ENCODE data around the gene AK8. TPM values are rescaled to one million over a fixed set of nuclear protein-coding genes. Genes with fewer than 3 reads are reported as not detected.
"Not testable (repeated sequence)": the region's sequence is repeated elsewhere in the genome, so short reads cannot be mapped to it uniquely, and the experiment has no call there.

AK8 gene
- polyA plus RNA-seq, 5 donors = 1.4 to 4.6 (median 3.5) TPM

DNA sequence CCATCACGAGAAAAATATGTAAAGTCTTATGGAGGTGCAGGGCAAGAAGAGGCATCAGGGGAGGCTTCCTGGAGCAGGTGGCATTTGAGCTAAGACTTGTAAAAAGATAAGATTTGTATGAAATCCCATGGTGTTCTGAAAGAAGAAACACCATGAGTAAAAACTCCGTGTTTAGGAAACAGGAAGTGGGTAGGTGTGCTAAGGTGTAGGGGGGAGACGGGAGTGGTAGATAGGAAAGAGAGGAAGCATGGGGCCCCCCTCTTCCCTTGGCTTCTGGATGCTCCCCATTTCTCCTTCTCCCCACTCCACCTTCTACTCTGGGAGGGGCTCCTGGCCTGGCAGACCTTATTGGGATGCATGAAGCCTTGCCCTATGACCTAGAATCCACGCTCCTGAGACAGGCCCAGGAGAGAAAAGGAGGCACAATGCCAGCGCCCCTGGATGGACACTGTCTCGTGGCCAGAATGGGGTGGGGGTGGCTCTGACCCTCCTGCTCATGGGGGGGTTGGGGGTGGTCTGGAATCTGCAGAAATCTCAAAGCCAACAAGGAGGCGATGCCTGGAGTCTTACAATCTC lies 104.2 kb downstream of the AK8 start:
- no peak for DNase-seq

DNA sequence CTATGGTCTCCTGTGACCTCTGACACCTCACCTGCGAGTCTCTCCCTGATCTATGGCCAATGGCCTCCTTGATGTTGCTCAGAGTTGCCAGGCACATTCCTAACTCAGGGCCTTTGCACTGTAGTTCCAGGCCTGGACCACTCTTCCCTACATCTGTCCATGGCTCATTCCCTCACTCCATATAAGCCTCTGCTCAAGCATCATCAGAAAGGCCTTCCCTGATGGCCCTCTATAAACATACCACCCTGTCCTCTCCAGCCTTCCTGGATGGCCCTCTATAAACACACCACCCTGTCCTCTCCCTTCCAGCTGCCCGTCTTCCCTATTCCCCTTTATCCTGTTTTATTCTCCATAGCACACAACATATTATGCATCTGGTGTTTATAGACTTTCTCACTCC lies 105.0 kb downstream of the AK8 start:
- DNase-seq = no peak

DNA sequence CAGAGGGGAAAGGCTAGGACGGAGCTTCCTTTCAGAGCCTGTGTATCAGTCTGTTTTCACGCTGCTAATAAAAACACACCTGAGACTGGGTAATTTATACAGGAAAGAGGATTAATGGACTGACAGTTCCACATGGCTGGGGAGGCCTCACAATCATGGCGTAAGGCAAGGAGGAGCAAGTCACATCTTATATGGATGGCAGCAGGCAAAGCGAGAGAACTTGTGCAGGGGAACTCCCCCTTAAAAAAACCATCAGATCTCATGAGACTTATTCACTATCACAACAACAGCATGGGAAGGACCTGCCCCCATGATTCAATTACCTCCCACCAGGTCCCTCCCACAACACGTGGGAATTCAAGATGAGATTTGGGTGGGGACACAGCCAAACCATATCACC lies 106.3 kb downstream of the AK8 start:
- not testable (repeated sequence) for DNase-seq

DNA sequence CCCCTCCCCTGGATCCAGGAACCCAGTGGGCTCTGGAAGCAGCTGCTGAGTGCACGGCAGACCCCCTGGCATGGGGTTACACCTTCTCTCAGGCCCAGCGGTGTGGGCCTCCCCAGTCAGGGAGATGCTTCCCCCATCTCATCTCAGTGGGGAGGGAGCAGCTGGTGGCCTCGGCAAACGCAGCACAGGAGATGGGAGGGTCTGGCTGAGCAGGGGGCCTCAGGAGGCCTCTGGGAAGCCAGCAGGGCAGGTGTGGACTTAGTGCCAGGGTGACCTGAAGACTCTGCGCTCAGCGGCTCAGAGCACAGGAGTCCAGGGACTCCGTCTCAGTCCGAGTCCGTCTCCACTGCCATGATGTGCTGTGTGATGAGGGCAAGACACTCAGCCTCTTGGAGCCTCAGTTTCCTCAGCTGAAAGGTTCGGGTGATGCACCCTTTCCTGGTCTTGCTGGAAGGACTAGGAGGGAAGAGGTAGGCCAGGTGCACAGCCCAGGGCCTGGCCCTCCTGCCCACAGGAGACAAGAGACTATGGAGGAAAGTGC lies 107.2 kb downstream of the AK8 start:
- no peak for DNase-seq

DNA sequence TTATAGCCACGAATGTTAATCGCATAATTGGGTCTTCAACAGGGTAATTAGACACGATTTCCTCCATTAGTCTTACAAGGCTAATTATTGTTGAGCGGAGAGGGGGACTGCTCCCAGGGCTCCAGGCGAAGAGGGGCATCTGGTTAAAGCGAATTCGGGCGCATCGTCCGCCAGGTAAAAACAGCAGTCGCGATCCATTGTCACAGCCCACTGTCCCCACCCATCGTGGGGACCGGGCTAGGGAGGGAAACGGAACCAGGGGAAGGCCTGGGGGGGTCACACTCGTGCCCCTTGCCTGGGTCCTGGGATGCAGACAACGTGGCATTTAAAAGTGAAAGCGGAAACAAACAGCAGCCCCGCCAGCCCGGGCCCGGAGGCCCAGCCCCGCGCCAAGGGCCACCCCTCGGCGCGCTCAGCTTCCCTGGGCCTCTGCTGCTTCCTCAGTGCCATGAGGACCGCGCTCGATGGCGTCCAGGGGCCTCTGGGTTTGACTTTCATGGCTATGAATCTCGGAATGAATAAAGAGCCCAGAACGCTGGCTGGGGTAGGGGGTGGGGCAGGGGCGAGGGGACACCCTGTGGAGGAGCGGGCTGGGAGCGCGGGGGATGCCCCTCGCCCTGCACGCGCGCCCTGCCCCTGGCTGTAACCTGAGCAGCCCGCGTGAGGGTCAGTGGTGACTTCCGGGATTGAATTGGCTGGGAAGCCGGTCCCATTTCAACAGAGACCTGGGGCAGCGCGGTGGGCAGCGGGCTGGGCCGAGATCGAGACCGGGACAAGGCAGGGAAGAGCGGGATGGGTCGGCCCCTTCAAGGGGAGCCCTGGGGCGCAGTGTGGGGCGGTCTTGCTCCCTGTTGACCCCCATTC lies 107.9 kb downstream of the AK8 start:
- DNase-seq = peak; percentile 82 to 83

DNA sequence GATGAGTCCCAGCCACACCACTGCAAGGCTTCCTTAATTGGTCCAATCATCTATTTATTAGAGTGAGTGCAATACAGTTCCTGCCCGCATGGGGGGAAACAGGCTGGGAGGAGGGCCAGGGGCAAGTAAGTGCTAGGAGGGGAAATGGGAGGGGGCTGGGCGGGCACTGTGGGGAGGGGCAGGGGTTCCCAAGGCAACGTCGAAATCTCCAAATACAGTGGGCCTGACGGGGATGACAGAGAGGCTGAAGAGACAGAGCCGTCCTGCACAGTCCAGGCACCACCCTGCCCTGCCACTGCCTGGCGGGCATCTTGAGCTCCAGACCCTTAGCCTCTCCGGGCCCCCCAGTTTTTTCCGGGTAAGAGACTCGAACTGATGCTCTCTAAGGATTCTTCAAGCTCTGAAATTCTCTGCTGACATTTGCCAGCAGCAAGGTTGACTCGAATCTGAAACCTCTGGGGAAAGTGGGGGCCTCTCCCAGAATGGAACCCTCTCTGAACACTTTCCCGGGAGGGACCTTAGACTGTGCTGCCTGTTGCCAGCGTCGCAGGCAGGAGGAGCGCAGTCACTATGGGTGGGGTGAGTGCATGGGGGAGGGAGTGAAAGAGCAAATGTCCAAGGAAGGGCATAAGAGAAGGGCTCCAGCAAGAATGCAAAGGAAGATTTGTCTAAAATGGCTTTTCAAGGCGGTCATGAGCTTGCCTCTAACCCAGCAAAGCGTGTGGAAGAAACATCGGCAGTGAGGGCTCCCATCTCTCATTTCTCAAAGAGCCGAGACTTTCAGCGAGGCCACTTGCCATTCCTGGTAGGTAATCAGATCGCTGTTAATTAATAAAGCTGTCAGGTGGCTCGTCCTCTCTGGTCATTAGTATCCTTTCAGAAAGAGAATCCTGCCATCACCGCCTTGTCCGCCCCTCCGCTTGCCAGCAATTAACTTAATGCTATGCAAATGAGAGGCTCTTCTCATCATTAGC lies 108.9 kb downstream of the AK8 start:
- peak; percentile 70 to 71 for DNase-seq

DNA sequence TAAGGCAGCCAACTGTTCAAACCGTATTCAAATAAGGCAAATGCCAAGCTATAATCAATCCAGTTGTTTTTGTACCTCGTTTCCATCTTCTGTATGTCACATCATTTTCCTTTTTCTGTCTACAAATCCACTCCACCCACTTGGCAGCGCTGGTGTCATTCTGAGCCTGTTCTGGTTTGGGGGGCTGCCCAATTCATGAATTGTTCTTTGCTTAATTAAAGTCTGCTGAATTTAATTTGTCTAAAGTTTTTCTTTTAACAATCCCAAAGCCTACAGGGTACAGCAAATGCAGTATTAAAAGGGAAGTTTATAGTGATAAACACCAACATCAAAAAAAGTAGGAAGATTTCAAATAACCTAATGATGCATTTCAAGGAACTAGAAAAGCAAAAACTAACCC lies 114.5 kb downstream of the AK8 start:
- no peak for DNase-seq

DNA sequence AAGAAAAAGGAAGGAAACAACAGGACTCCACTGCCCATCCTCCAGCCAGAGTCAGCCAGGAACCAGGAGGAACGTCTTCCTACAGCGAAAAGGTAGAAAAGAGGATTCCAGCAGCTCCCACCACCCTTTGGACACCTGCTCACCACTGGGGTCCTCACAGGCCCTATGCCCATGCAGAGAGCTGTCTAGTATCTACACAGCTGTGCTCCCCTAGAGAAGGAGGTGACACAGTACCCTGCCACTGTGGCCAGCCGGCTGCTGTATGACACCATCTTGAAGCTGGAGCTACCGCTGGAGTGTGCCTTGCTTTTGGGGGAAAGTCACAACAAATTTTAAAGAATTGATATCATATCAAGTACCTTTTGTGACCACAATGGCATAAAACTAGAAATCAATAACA lies 115.2 kb downstream of the AK8 start:
- DNase-seq = no peak

DNA sequence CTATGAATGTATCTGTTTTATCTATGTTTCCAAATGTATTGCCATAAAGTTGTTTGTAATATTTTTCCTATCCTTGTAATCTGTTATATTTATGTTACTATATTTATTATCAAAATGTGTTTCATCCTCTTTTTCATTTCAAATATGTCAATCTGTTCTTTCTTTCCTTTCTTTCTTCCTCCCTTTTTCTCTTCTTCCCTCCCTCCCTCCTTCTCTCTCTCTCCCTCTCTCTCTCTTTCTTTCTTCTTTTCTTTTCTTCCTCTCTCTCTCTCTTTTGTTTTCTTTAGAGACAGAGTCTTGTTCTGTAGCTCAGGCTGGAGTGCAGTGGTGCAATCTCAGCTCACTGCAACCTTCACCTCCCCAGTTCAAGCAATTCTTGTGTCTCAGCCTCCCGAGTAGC lies 116.5 kb downstream of the AK8 start:
- DNase-seq = no peak

DNA sequence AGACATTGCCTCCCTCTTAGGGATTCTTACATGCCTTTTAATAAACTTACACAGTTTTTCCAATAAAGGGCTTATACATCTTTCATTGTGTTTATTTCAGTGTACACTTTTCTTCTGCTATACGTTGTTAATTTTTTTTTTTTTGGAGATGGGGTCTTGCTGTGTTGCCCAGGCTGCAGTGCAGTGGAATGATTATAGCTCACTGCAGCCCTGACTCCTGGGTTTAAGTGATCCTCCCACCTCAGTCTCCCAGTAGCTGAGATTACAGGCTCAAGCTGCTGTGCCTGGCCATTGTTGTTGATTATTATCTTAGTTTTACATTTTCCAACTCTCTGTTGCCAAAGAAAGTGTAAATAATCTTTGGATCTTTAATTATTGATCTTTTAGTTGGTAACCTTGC lies 118.0 kb downstream of the AK8 start:
- no peak for DNase-seq

DNA sequence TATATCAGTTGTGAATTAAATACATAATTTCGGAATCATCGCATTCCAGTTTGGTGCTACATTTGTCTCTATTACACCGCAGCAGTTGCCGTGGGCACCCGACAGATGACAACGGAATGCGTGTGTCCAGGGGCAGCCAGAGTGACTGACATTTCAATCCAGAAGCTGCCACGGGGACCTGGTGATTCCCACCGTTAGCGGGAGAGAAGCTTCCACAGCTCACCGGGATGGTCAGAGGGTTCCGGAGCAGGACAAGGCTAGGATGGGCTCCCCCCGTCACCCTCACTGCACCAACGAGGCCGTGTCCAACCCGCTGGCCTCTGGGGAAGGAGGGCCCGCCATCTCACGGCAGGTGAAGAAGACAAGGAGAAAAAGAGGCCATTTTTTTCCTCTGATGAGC lies 121.1 kb downstream of the AK8 start:
- DNase-seq = no peak

DNA sequence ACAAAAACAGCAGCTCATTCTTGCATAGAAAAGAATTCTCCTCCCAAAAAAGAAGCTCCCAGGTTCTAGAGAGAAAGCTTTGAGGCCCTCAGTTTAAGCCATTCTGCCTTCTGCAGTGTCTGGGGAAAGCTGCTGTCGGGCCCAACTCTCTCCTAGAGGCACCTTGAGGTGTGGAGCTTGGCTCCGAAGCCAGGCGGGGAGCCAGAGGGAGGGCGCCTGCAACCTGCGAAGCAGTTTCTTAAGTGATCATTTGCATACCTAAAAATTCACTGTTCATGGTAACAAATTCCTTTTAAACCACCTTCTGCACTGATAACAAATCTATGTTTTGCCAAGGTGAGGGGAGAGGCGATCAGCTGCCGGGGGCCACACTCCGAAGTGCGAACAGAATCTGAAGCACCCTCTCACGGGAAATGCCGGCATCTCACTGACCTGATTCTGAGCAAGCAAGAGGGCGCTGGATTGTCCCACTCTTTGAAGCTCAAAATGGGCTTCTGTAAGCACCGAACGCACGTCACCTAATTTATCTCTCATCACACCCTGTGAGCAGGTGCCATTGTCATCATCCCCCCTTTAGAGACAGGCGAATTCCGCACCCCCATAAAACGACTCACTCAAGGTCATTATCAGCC lies 121.8 kb downstream of the AK8 start:
- DNase-seq = no peak

DNA sequence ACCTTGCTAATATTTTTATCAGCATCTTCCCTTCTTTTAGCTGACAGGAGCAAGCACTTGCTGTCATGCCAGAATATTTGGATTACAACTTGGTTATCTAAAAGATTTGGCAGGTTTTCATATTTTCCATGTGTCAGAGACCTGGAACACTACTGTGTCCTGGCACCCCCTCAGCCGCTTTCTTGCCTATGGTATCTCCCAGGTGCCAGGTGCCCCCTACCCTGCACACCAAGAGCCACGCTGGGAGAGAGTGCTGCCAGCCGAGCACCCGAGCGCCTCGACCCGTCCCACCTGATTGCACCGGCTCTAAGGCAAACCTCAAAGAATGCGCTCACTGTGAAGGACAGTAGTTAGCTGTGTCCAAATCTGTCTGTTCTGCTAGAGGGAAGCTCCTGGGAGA lies 123.0 kb downstream of the AK8 start:
- no peak for DNase-seq

DNA sequence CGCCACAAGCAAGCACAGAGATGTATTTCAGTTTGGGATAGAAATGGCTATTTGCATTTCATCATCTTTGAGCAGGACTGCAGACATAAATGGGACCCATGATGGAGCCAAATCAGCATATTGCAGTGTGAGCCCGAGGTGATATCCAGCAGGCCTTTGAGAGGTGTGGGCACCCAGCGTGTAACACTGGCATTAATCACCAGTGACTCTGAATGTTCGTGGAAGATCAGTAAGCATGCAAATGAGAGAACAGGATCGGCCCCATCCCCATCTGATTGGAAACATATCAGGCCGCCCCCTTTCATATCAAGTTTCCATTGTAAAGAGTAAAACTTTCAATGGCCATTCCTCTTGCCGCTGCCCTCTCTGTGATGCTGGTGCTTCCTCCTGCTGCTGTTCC lies 123.8 kb downstream of the AK8 start:
- DNase-seq = no peak

DNA sequence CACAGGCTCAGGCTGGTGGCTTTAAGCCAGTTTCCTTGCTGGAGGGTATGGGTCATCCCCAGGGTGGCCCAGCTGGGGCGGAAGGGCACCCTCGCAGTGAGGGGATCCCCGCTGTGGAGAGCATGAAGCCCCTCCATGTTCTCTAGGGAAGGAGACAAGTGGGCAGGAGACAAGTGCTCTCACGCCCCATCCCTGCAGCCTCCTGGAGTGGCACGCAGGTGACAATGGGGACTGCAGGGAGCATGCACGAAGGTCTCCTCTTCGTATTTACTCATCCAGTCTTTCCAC lies 124.5 kb downstream of the AK8 start:
- DNase-seq = no peak

DNA sequence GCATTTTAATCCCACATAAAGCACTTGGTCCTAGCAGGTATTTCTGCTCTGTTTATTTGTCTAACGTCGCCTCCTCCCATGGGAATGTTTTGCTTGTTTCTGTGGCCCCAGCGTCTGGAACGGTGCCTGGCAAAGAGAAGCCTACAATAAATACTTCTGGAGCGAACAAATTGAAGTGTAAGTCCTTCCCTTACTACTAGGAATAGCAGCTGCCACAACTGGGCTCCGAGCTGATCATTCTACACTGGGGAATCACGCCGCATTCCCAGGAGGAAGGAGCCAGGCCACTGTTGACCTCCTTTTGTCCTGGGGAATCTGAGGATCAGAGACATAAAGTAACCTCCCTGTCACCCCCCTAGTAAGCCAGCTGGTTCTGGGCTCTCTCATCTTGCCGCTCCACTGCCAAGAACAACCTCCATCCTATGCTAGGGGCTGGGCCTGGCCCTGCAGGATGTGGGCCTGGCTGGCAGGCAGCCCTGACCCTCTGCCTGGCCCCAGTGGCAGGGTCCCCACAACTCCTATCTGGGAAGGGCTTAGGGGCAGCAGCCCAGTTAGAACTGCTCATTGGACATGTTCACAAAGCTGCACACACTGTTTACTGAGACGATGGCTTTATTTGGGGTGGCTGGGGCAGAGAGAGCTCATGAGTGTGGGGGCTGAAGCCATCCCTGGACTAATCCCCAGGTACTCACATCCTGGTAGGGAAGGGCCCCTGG lies 125.0 kb downstream of the AK8 start:
- peak; percentile 18 to 20 for DNase-seq

DNA sequence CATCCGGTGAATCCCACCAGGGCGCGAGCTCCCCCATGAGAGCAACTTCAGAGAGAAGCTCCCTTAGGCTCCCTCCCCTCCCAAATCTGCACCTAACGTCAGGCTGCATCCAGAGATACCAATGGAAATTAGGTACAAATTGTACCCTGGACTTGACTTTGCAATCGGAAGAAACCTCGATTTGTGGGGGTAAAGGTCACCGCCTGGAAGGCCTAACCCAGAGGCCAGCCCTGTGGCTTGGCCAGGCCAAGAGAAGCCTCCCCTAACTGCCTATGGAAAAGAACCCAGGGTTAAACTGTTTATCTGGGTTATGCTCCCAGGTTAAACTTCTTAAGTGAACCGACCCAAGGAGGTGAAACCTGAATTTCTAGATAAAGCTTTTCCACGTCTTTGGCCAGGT lies 127.4 kb downstream of the AK8 start:
- no peak for DNase-seq

DNA sequence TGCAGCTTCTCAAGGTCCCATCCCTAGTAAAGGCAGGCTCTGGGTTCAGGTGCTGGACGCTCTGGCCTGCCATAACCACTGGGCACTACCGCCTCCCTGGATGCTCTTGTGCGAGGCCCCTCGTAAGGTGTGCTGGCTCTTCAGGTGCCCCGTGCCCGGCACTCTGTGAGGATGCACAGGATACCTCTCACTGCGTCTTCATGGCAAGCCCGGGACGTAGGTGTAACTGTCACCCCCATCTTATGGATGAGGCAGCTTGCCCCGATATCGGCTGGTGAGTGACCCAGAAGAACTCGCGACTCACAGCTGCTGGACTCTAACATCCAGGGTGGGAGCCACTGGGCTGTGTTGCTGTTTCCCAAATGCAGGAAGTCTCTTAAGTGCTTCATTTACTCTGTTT lies 128.8 kb downstream of the AK8 start:
- no peak for DNase-seq

DNA sequence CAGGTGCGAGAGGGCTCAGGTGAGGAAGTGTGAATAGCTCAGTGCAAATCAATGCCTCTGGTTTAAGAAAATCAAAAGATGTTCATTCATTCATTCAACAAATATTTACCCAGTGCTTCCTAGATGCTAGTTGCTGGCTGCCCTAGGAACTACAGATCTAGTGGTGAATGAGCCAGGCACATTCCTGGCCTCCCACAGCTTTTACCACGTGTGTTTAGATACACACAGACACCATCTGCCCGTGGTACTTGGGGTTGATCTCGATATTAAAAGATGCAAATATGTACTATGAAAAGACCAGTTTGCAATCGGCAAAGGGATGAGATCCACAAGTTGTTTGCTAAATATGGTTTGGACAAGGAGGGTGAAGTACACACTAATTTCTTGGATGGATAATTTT lies 129.6 kb downstream of the AK8 start:
- DNase-seq = no peak

DNA sequence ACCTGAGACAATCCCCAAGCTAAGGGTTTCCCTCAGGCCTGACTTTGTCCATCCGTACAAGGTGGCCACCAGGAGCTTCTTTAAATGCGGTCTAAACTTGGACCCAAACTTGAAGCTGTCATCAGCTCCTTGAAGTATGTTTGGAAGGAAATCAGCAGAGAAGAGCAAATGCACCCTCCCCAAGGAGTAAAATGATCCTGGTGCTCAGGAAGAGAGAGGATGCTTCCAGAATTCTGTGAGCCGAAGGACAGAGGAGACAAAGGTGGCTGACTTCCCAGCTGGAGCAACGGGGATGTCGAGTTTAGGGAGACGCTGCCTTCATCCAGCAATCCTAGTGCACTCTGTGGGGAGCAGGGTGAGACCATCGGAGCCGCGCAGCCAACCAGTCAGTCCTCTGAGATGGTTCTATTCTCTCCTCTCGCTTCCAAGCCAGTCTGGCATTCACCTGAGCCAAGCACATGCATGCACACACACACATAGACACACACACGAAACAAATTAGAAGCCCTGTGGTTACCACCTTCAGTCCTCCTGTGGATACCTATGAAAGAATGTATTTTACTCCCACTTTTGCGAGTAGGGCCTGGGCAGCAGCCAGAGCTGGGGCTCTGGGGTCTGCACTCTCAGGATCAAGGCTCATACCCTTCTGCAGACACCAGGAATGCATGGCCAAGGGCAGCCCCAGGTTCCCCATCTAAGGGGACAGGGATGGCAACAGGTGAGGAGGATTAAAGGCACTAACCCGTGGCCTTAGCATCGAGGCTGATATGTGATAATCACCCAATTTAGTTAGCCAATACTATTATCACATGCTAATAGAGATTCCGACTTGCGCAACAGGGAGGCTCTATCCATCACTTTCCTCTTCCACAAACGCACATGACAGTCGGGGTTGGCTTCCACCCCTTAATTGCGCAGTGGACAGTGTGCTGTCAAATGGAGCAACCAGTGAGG lies 132.1 kb downstream of the AK8 start:
- DNase-seq = no peak
